GM23248 (cell line): ENCODE results near the gene TRIM42.

Experiments used
- EZH2 ChIP-seq: fragments of 200-600 bp; sonication (generic); IDR thresholded peaks from 2 replicates; pipeline ENCODE4 v1.6.1; 2018; ENCODE audit warnings: antibody characterized with exemption, mild to moderate bottlenecking; ENCODE audit not compliant: insufficient read depth, poor library complexity, severe bottlenecking
- EZH2phosphoT487 ChIP-seq: fragments of 200-600 bp; sonication (generic); IDR thresholded peaks from 2 replicates; pipeline ENCODE4 v1.6.1; 2018; ENCODE audit warnings: antibody characterized with exemption, moderate library complexity, mild to moderate bottlenecking, low read depth; ENCODE audit not compliant: insufficient read depth

GRCh38 chr3:140702281-140702680 lies 24.4 kb downstream of the TRIM42 start:
- TF ChIP-seq EZH2 (no peak), EZH2phosphoT487 (no peak)
